GM12801 (cell line): Measurements from ENCODE around the gene TAF6L.

Experiments
- TF ChIP-seq, protein P1 (sequence below): IDR thresholded peaks from one replicate; pipeline ENCODE4 v1.5.1; 2011; ENCODE audit warnings: control low read depth; ENCODE audit not compliant: insufficient read length; ENCODE audit errors: extremely low read depth

The TAF6L gene

DNA sequence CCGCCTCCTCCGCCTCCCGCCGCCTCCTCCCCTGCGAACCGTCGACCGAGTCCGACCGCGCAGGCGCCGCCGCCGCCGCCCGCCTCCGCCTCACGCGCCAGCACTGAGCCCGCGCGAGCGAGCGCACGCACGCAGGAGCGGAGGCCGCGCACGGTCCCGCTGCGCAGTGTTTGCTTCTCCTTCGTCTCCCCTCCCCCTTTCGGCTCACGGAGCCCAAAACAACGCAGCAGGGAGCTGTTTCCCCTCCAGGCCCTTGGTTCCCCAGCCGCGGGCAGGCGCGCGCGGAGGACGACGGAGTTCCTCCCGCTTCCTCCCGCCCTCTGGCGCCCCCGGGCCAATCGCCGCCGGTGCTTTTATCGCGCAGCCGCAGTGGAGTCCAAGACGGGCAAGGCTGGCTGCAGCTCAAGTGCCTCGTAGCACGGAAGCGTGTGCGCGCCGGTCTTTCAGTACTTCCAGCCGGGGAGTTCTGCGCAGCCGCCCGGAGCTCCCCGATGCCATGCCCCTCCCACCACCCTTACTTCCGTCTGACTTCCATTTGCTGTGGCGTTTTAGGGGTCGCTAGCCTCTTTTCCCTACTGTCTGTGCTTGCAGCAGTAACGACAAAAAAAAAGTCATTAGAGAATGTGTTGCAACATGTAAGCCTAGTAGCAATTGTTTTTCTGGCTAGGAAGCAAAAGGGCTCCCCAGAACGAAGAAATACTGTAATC lies 43.9 kb upstream of the TAF6L start, which contains the start of gene HNRNPUL2:
TSS of gene HNRNPUL2 (minus strand) at position 293 of the 707 bp plus-strand sequence. CDS start 301 bp downstream, outside the sequence.
- TF ChIP-seq, protein P1, sequence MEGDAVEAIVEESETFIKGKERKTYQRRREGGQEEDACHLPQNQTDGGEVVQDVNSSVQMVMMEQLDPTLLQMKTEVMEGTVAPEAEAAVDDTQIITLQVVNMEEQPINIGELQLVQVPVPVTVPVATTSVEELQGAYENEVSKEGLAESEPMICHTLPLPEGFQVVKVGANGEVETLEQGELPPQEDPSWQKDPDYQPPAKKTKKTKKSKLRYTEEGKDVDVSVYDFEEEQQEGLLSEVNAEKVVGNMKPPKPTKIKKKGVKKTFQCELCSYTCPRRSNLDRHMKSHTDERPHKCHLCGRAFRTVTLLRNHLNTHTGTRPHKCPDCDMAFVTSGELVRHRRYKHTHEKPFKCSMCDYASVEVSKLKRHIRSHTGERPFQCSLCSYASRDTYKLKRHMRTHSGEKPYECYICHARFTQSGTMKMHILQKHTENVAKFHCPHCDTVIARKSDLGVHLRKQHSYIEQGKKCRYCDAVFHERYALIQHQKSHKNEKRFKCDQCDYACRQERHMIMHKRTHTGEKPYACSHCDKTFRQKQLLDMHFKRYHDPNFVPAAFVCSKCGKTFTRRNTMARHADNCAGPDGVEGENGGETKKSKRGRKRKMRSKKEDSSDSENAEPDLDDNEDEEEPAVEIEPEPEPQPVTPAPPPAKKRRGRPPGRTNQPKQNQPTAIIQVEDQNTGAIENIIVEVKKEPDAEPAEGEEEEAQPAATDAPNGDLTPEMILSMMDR = no peak

DNA sequence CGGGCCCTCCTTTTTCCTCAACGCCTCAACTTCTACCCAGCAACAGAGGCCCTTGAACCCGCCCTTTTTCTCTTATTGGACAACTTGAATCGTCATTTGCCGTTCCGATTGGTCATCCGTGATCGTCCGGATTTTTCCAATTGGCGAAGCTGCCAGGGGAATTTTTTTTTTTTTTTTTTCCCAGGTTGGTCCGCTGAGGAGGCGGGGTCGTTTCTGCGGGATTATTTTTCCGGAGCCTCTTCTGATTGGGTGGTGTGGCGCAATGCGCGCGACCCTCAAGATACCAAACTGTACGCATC lies 43.4 kb upstream of the TAF6L start:
- TF ChIP-seq, protein P1 = no peak

DNA sequence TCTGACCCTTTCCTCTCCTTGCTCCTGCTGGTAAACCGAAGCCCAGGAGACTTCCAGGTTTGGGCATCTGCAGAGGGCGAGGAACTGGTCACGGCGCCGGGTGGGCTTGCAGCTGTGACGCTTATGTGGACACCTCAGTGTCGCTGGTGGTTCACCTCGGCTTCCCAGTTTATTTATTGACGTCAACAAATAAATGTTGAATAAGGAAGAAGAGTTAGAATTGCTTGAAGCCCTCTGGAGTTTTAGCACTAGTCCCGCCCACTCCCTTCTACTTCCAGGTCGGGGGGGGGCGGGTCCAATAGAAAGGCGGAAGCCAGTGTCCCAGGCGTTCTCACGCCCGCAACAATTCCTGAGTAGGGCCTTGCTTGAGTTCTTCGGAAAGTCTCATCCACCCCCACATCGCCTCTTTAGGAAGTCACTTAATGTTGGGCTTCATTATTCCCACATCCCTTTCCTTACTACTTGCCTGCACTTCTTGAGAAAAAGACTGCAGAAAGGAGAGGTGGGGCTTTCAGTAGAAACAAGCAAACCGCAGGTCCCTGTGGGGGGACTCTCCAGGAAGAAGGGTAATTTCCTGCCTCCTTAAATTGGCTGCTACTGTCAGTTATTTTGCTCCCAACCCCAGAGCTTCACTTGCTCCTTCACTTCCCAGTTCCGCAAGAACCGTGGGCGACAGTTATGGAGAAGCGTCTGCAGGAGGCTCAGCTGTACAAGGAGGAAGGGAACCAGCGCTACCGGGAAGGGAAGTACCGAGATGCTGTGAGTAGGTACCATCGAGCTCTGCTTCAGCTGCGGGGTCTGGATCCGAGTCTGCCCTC lies 42.8 kb upstream of the TAF6L start, which contains the start of gene TTC9C:
TSS of gene TTC9C (plus strand) at position 316 of the 818 bp plus-strand sequence. CDS start at position 679, 363 bp downstream.
- TF ChIP-seq, protein P1 = no peak

DNA sequence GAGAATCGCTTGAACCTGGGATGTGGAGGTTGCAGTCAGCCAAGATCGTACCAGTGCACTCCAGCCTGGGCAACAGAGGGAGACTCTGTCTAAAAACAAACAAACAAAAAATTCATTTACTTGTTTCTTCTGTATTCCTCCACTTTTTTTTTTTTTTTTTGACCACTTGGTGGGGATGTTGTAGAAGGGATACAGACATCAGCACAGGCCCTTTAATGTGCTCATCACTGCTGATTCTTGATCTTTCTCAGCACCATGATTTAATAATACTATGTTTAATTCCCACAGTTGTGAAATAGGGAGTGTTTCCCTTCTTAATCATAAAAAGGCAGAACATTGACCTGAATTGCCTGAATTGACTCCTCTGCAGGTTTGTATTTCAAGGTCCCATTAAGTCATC lies 38.4 kb upstream of the TAF6L start:
- TF ChIP-seq, protein P1 = no peak

DNA sequence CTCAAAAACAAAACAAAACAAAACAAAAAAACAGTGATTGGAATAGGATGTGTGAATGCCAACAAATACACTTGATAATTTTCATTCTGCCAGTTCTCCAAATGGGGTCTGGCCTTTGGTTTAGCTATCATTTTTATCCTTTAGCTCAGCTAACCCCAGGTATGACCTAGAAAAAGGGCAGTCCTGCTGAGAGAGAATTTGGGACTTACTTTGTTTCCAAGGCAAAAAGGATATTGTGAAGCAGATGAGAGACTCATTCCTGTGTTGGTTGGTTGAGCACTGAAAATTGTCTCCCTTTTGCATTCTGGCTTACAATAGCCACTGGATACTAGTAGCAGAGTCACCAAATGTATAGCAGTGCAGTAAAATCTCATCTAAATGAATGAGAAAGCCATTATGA lies 34.0 kb upstream of the TAF6L start:
- TF ChIP-seq, protein P1 = no peak

DNA sequence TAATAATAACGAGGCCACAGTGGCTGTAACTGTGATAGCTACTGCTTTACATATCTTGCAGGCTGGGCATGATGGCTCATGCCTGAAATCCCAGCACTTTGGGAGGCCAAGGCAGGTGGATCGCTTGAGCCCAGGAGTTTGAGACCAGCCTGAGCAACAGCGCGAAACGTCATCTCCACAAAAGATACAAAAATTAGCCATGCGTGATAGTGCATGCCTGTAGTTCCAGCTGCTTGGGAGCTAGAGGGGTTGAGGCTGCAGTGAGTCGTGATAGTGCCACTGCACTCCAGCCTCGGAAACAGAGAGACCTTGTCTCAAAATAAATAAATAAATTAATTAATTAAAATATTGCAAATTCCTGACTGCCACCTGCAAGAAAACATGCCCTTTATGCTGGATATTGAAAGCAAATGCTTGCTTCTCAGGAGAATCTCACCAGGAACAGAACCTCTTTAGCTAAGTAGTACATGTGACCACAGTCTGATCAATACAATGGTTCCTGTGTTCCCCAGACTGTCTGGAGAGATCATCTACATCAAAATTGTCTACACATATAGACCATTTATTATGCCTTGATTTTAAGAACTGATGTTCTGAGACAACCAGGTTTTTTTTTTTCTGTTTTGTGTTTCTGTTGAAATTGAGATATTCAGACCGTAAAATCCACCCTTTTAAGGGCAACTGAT lies 23.6 kb upstream of the TAF6L start:
- TF ChIP-seq, protein P1 = no peak

DNA sequence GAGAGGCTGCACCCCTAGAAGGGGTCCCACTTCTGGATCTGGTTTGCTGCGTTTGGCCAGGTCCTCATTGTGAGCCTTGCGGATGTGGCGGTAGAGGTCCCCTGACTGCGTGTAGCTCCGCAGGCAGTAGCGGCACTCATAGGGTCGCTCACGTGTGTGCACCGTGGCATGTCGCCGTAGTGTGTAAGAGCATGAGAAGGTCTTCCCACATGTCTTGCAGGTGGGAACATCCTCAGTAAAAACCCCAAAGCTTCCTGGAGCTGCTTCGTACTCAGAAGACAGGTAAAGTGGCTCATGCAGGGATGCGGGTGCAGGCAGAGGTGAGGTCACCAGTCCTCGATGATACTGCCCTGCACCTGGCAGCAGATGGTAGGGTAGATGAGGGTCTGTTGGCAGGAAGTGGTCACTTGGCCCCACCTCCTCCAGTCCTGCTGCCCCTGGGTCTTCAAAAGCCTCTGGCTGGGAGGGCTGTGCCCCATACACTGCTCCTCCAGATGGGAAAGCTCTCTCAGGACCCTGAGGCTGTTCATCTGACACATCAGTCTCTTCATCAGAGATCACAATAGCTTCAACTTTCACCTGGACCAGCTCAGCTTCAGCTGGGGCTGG lies 18.9 kb upstream of the TAF6L start:
- TF ChIP-seq, protein P1 = no peak
